IMR-90 (cell line): ENCODE results near the gene RAD51B. TPM values are rescaled to one million over a fixed set of nuclear protein-coding genes. Genes with fewer than 3 reads are reported as not detected.

ENCODE experiments used
- ATAC-seq: fragments of 200-7000 bp; cut with Tn5 transposase; 2 replicates; pipeline ENCODE4 v1.9.1; 2020; ENCODE audit warnings: low read depth, mild to moderate bottlenecking, moderate library complexity
- BruUV-seq: library from RNA; stranded (reverse); fragments of 400-500 nt; replicated peaks from 2 replicates; lab custom pipeline; 2021; lab: Mats Ljungman, UMichigan
- CTCF ChIA-PET: fragments of 300-600 bp; formaldehyde crosslinking; extraction: SDS; loops from one replicate; lab custom pipeline; 2021; ENCODE audit warnings: antibody characterized with exemption; lab: Yijun Ruan, JAX
- POLR2A ChIA-PET: fragments of 300-600 bp; sonication (Branson Sonifier 250); formaldehyde crosslinking; loops from one replicate; lab custom pipeline; 2022; ENCODE audit warnings: antibody characterized with exemption; ENCODE audit not compliant: unreplicated experiment; lab: Charles Lee
- DNase-seq: peaks from one replicate; pipeline ENCODE4 v3.0.0; 2013
- H2AFZ ChIP-seq: replicated peaks from 2 replicates; pipeline ENCODE3; 2013; ENCODE audit warnings: low read length, mild to moderate bottlenecking; ENCODE audit not compliant: poor library complexity
- H2AK5ac ChIP-seq: 2 replicates; pipeline ENCODE4 v1.6.1; 2013; ENCODE audit warnings: low read depth, low read length, inconsistent platforms
- H2AK9ac ChIP-seq: replicated peaks from 2 replicates; pipeline ENCODE3; 2013; ENCODE audit warnings: mild to moderate bottlenecking, low read depth, low read length, moderate library complexity; ENCODE audit not compliant: poor library complexity
- H2BK120ac ChIP-seq: 2 replicates; pipeline ENCODE4 v1.6.1; 2013; ENCODE audit warnings: low read depth, low read length, inconsistent platforms
- H2BK15ac ChIP-seq: 3 replicates; pipeline ENCODE4 v1.6.1; 2013; ENCODE audit warnings: low read depth, low read length, inconsistent platforms
- H2BK20ac ChIP-seq: 2 replicates; pipeline ENCODE4 v1.6.1; 2013; ENCODE audit warnings: low read depth, mild to moderate bottlenecking, inconsistent platforms, low read length, moderate library complexity
- H2BK5ac ChIP-seq: 2 replicates; pipeline ENCODE4 v1.6.1; 2013; ENCODE audit warnings: mild to moderate bottlenecking, low read depth, low read length, inconsistent platforms; ENCODE audit not compliant: poor library complexity, severe bottlenecking
- H3K14ac ChIP-seq: replicated peaks from 2 replicates; pipeline ENCODE4 v1.6.1; 2013; ENCODE audit warnings: low read depth, low read length, inconsistent platforms
- H3K18ac ChIP-seq: 2 replicates; pipeline ENCODE4 v1.6.1; 2013; ENCODE audit warnings: low read depth, low read length, control low read depth
- H3K23ac ChIP-seq: 2 replicates; pipeline ENCODE4 v1.6.1; 2013; ENCODE audit warnings: low read depth, low read length, inconsistent platforms
- H3K27ac ChIP-seq: 2 replicates; pipeline ENCODE4 v1.5.1; 2013; ENCODE audit warnings: mild to moderate bottlenecking, control low read depth, low read length; ENCODE audit not compliant: insufficient read depth
- H3K27me3 ChIP-seq: 2 replicates; pipeline ENCODE4 v1.6.1; 2013; ENCODE audit warnings: low read length; ENCODE audit not compliant: control insufficient read depth, insufficient read depth
- H3K36me3 ChIP-seq: 2 replicates; pipeline ENCODE4 v1.6.1; 2013; ENCODE audit warnings: low read length, mixed read lengths; ENCODE audit not compliant: control insufficient read depth, insufficient read depth
- H3K4ac ChIP-seq: 2 replicates; pipeline ENCODE4 v1.6.1; 2013; ENCODE audit warnings: low read depth, low read length, inconsistent platforms
- H3K4me1 ChIP-seq: 2 replicates; pipeline ENCODE4 v1.6.1; 2013; ENCODE audit warnings: low read length, mixed read lengths; ENCODE audit not compliant: control insufficient read depth, insufficient read depth
- H3K4me2 ChIP-seq: 2 replicates; pipeline ENCODE4 v1.6.1; 2013; ENCODE audit warnings: low read depth, mild to moderate bottlenecking, control low read depth, low read length, moderate library complexity
- H3K4me3 ChIP-seq: 2 replicates; pipeline ENCODE4 v1.5.1; 2013; ENCODE audit warnings: low read depth, mild to moderate bottlenecking, control low read depth, low read length, moderate library complexity; ENCODE audit not compliant: insufficient read depth
- H3K56ac ChIP-seq: 2 replicates; pipeline ENCODE4 v1.6.1; 2013; ENCODE audit warnings: low read length, inconsistent platforms; ENCODE audit not compliant: insufficient read depth; ENCODE audit errors: extremely low read depth
- H3K79me1 ChIP-seq, 2 experiments: 2 replicates each; pipeline ENCODE4 v1.6.1; 2013; ENCODE audit warnings: low read length in 2 of 2, inconsistent platforms in 1 of 2, low read depth in 1 of 2
- H3K9ac ChIP-seq: 2 replicates; pipeline ENCODE4 v1.6.1; 2013; ENCODE audit warnings: low read depth, low read length, control low read depth
- H3K9me1 ChIP-seq: 2 replicates; pipeline ENCODE4 v1.6.1; 2013; ENCODE audit warnings: low read length, inconsistent platforms; ENCODE audit not compliant: insufficient read depth
- H3K9me3 ChIP-seq: 2 replicates; pipeline ENCODE4 v1.6.1; 2013; ENCODE audit warnings: low read length; ENCODE audit not compliant: control insufficient read depth, insufficient read depth
- H4K20me1 ChIP-seq: 2 replicates; pipeline ENCODE4 v1.6.1; 2013; ENCODE audit warnings: low read length, inconsistent platforms; ENCODE audit not compliant: insufficient read depth
- H4K5ac ChIP-seq: 2 replicates; pipeline ENCODE4 v1.6.1; 2013; ENCODE audit warnings: mild to moderate bottlenecking, low read depth, low read length, control low read depth
- H4K8ac ChIP-seq, 2 experiments: 2 replicates each; pipeline ENCODE4 v1.6.1; 2013; ENCODE audit warnings: low read depth in 2 of 2, low read length in 2 of 2, control low read depth in 1 of 2, inconsistent platforms in 1 of 2
- H4K91ac ChIP-seq: 2 replicates; pipeline ENCODE4 v1.6.1; 2013; ENCODE audit warnings: low read depth, low read length, inconsistent platforms; ENCODE audit not compliant: insufficient read depth
- BHLHE40 ChIP-seq: fragments of 150-350 bp; IDR thresholded peaks from 2 replicates; pipeline ENCODE4 v1.6.1; 2016; ENCODE audit warnings: mild to moderate bottlenecking, low read depth, low read length
- CEBPB ChIP-seq: IDR thresholded peaks from 2 replicates; pipeline ENCODE4 v1.6.1; 2012; ENCODE audit warnings: low read depth, low read length, improper control_type of control experiment
- CHD1 ChIP-seq: IDR thresholded peaks from 2 replicates; pipeline ENCODE4 v1.6.1; 2012; ENCODE audit warnings: low read depth, low read length, improper control_type of control experiment
- CTCF ChIP-seq: conservative IDR thresholded peaks from 2 replicates; pipeline ENCODE4 v1.5.1; 2012; ENCODE audit warnings: mild to moderate bottlenecking, low read depth, low read length, improper control_type of control experiment
- ELK1 ChIP-seq: fragments of 150-350 bp; IDR thresholded peaks from 2 replicates; pipeline ENCODE4 v1.6.1; 2016; ENCODE audit warnings: low read depth, mild to moderate bottlenecking, low read length, moderate library complexity, borderline replicate concordance
- FOS ChIP-seq: fragments of 150-350 bp; IDR thresholded peaks from 2 replicates; pipeline ENCODE4 v1.6.1; 2016; ENCODE audit warnings: low read depth, low read length
- MAFK ChIP-seq: IDR thresholded peaks from 2 replicates; pipeline ENCODE4 v1.6.1; 2012; ENCODE audit warnings: low read depth, low read length, improper control_type of control experiment
- MAZ ChIP-seq: IDR thresholded peaks from 2 replicates; pipeline ENCODE4 v1.6.1; 2012; ENCODE audit warnings: low read depth, mild to moderate bottlenecking, low read length, improper control_type of control experiment, moderate library complexity, borderline replicate concordance
- POLR2A ChIP-seq: IDR thresholded peaks from 2 replicates; pipeline ENCODE4 v1.6.1; 2012; ENCODE audit warnings: mild to moderate bottlenecking, low read depth, low read length
- RAD21 ChIP-seq: IDR thresholded peaks from 2 replicates; pipeline ENCODE4 v1.6.1; 2012; ENCODE audit warnings: low read length, improper control_type of control experiment
- RFX5 ChIP-seq: IDR thresholded peaks from 2 replicates; pipeline ENCODE4 v1.8.0; 2012; ENCODE audit warnings: low read depth, mild to moderate bottlenecking, low read length, moderate library complexity
- SMC3 ChIP-seq: fragments of 150-350 bp; IDR thresholded peaks from 2 replicates; pipeline ENCODE4 v1.6.1; 2016; ENCODE audit warnings: low read depth, mild to moderate bottlenecking, antibody characterized with exemption, low read length, moderate library complexity
- WGBS, 2 experiments: methylation state at CpG; one replicate each; pipeline versions ENCODE4 v1.1.5 to v1.1.7; 2013; ENCODE audit warnings: missing lambda C conversion rate in 2 of 2; ENCODE audit not compliant: insufficient read length in 1 of 2; ENCODE audit errors: extremely low coverage in 2 of 2; 5-methylcytosine and 5-hydroxymethylcytosine counted together
- dilution Hi-C: fragments of 300-500 bp; cut with HindIII; formaldehyde crosslinking; loops from one replicate; pipeline ENCODE4 v1.14.3; 2018; ENCODE audit warnings: low sequenced_read_pairs; ENCODE audit not compliant: unreplicated experiment
- in situ Hi-C: fragments of 300-500 bp; cut with MboI; formaldehyde crosslinking; loops from 3 replicates; pipeline ENCODE4 v1.14.3; 2019; ENCODE audit warnings: low sequenced_read_pairs, inconsistent platforms, mixed read lengths
- intact Hi-C: fragments of 100-400 bp; cut with micrococcal nuclease; formaldehyde crosslinking; loops from 2 replicates; pipeline ENCODE4 v1.10.0; 2022
- polyA plus RNA-seq, 3 experiments: library from polyadenylated mRNA; depleted of rRNA; stranded (reverse); fragments of >200 nt; gene quantifications; 2 replicates each; pipeline ENCODE4 v1.2.3, GENCODE V29; 2012; ENCODE audit warnings: low replicate concordance in 1 of 3
- total RNA-seq: library from RNA; depleted of rRNA; stranded (reverse); fragments of >200 nt; gene quantifications from 2 replicates; pipeline ENCODE4 v1.2.3, GENCODE V29; 2012

The RAD51B gene
- total and polyA plus RNA-seq, 2 of the 4 experiments (the other 2 are of a cell fraction): 5.1 to 18.8 TPM

GRCh38 chr14:68372368-68372767 is 552.8 kb downstream of the RAD51B start:
- Histone ChIP-seq H3K4ac (no peak overlapping the region), H3K18ac (no peak overlapping the region), H3K79me1 (no peaks in the 10 kb centered on the region), H2BK120ac (no peak overlapping the region), H2BK20ac (no peak overlapping the region), H3K9me3 (no peaks in the 10 kb centered on the region), H3K23ac (no peak overlapping the region), H3K4me1 (peaks cover 3% of the 10 kb centered on the region), H3K4me2 (no peak overlapping the region), H4K20me1 (no peaks in the 10 kb centered on the region), H3K9me1 (0 out of 2 replicates have a peak, but pooled peaks cover 3% of the 10 kb centered on the region), H4K5ac (no peak overlapping the region), H4K91ac (no peak overlapping the region), H2AK9ac (no peak overlapping the region), H2AFZ (no peak overlapping the region), H2BK15ac (no peak overlapping the region), H3K4me3 (no peak overlapping the region), H3K27me3 (no peaks in the 10 kb centered on the region), H3K9ac (no peak overlapping the region), H3K56ac (no peak overlapping the region), H4K8ac (no peak overlapping the region), H3K14ac (no peak overlapping the region), H3K27ac (no peak overlapping the region), H3K36me3 (no peaks in the 10 kb centered on the region), H2AK5ac (no peak overlapping the region), H2BK5ac (no peak overlapping the region)
- no peak for DNase-seq
- dilution Hi-C loops: no loop called here
- WGBS, 2 experiments: no CpG with 5 or more reads among the region's 2 CpGs
- BruUV-seq: no TSS peak
- TF ChIP-seq ELK1: no peak
- no peak for TF ChIP-seq CTCF
- no peak for TF ChIP-seq RFX5
- TF ChIP-seq POLR2A: no peak
- no peak for TF ChIP-seq FOS
- TF ChIP-seq CHD1: no peak
- no peak for TF ChIP-seq MAZ
- no peak for TF ChIP-seq BHLHE40
- no peak for TF ChIP-seq CEBPB
- TF ChIP-seq SMC3: no peak
- no peak for TF ChIP-seq MAFK
- TF ChIP-seq RAD21: no peak
- ChIA-PET POLR2A (no interaction called here), CTCF (no interaction called here)
- intact Hi-C loops: no loop called here
- no peak for ATAC-seq
- in situ Hi-C loops: no loop called here
